Measurements from ENCODE around the gene LRRC27. TPM values are rescaled to one million over a fixed set of nuclear protein-coding genes. Genes with fewer than 3 reads are reported as not detected.

The LRRC27 gene
- total RNA-seq, 4 donors from 2014 or later: 1.5 to 5.3 (median 2.4) TPM

DNA sequence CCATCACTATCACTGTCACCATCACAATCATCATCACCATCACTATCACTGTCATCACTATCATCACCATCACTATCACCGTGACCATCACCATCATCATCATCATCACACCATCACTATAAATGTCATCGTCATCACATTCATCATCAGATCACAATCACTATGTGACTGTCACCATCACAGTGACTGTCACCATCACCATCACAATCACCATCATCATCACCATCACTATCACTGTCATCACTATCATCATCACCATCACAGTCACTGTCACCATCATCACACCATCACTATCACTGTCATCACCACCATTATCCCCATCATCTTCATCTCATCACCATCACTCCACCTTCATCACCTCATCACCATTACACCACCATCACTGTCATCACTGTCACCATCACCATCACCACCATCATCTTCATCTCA is 96.0 kb downstream of the LRRC27 start:
- Histone ChIP-seq H3K36me3 (peaks cover 0 to 15% (median 0%) of the 10 kb centered on the region in 3 donors), H3K9me3 (no peaks in the 10 kb centered on the region), H3K4me3 (no peak overlapping the region), H3K27ac (no peak overlapping the region), H3K27me3 (no peaks in the 10 kb centered on the region), H3K4me1 (peaks cover 4 to 35% (median 24%) of the 10 kb centered on the region in 3 donors)
- intact Hi-C loops (cut with DNase I): no loop called here
- 96 to 98% methylated on average over 2 of the region's 2 CpGs for WGBS, 2 donors
- no peak for DNase-seq
- TF ChIP-seq POLR2A (IDR thresholded peaks at IDR 0.05): no peak
- TF ChIP-seq, protein P1, sequence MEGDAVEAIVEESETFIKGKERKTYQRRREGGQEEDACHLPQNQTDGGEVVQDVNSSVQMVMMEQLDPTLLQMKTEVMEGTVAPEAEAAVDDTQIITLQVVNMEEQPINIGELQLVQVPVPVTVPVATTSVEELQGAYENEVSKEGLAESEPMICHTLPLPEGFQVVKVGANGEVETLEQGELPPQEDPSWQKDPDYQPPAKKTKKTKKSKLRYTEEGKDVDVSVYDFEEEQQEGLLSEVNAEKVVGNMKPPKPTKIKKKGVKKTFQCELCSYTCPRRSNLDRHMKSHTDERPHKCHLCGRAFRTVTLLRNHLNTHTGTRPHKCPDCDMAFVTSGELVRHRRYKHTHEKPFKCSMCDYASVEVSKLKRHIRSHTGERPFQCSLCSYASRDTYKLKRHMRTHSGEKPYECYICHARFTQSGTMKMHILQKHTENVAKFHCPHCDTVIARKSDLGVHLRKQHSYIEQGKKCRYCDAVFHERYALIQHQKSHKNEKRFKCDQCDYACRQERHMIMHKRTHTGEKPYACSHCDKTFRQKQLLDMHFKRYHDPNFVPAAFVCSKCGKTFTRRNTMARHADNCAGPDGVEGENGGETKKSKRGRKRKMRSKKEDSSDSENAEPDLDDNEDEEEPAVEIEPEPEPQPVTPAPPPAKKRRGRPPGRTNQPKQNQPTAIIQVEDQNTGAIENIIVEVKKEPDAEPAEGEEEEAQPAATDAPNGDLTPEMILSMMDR (IDR thresholded peaks at IDR 0.05): no peak

DNA sequence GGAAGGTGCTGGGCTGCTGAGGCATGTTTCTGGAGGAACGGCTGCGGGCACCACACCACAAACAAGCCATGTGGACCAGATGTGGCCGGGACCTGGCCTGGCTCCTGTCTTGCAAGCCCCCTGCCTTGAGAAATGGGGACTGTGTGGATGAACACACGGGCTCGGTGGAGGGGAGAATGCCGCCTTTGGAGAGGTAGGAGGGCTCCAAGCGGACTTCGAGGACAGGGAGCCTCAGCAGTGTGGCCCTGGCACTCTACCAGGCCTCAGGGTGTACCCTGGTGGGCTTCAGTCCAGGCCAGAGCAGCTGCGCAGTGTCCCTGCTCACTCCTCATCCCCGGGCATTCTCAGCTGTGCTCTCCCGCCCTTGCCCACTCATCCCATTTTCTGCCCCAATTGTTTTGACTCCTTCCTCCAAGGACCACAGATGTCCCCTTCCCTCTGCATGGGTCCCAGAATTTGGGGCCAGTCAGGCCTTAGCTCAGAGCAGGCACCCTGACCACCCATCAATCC is 96.5 kb downstream of the LRRC27 start:
- TF ChIP-seq, protein P1 (IDR thresholded peaks at IDR 0.05): no peak
- TF ChIP-seq POLR2A (IDR thresholded peaks at IDR 0.05): no peak
- Histone ChIP-seq H3K9me3 (no peaks in the 10 kb centered on the region), H3K27me3 (no peaks in the 10 kb centered on the region), H3K4me3 (no peak overlapping the region), H3K4me1 (peaks cover 4 to 29% (median 18%) of the 10 kb centered on the region in 3 donors), H3K27ac (no peak overlapping the region), H3K36me3 (peaks cover 0 to 15% (median 0%) of the 10 kb centered on the region in 3 donors)
- intact Hi-C loops (cut with DNase I): no loop called here
- no peak for DNase-seq
- whole genome bisulfite sequencing, 2 donors: 95 to 98% methylated on average over 3 to 5 of the region's 11 CpGs

Other genes starting within 250 kb of the LRRC27 start
- gene DPYSL4, start 145.2 kb upstream of the LRRC27 start, total RNA-seq: 1 to 10 TPM in 1 of 4 donors, under 1 TPM in 1, not detected in 2; 0.95 to 1.6 TPM
- gene STK32C, start 24.2 kb upstream of the LRRC27 start, total RNA-seq: 1 to 10 TPM; 2.3 to 5.5 (median 2.6) TPM
- 10 to 100 TPM; 14.9 to 27.3 (median 16.7) TPM for gene PWWP2B, start 65.0 kb downstream of the LRRC27 start, total RNA-seq
- 10 to 100 TPM; 16.9 to 58.2 (median 29.5) TPM for gene INPP5A, start 205.6 kb downstream of the LRRC27 start, total RNA-seq

Measured in esophagus squamous epithelium (tissue), 5 donors.